ENCODE measurements around the gene SHPK.

GRCh38 chr17:3639981-3640596 is 4.0 kb upstream of the SHPK start:
- TF ChIP-seq CTCF (conservative IDR thresholded peaks at IDR 0.05; ENCODE audit: low read depth, low read length) (no peak), POLR2A (IDR thresholded peaks at IDR 0.05; ENCODE audit: low read depth, low read length) (no peak), CHD1 (IDR thresholded peaks at IDR 0.05; ENCODE audit: low read depth, low read length) (no peak), RFX5 (IDR thresholded peaks at IDR 0.05; ENCODE audit: low read depth, low read length) (no peak), RAD21 (IDR thresholded peaks at IDR 0.05; ENCODE audit: low read length) (no peak)
